22Rv1 (cell line): ENCODE measurements around the gene ZNF695.

Source experiments
- H3K27ac ChIP-seq: fragments of 450-650 bp; 2 replicates; pipeline ENCODE4 v1.5.1; 2017
- ZFX ChIP-seq: fragments of 450-650 bp; IDR thresholded peaks from 2 replicates; pipeline ENCODE4 v1.6.1; 2017; ENCODE audit warnings: antibody characterized with exemption, borderline replicate concordance
- TF ChIP-seq, protein P1 (sequence below): fragments of 450-650 bp; IDR thresholded peaks from 2 replicates; pipeline ENCODE4 v1.5.1; 2017; ENCODE audit warnings: mild to moderate bottlenecking

Gene ZNF695

DNA sequence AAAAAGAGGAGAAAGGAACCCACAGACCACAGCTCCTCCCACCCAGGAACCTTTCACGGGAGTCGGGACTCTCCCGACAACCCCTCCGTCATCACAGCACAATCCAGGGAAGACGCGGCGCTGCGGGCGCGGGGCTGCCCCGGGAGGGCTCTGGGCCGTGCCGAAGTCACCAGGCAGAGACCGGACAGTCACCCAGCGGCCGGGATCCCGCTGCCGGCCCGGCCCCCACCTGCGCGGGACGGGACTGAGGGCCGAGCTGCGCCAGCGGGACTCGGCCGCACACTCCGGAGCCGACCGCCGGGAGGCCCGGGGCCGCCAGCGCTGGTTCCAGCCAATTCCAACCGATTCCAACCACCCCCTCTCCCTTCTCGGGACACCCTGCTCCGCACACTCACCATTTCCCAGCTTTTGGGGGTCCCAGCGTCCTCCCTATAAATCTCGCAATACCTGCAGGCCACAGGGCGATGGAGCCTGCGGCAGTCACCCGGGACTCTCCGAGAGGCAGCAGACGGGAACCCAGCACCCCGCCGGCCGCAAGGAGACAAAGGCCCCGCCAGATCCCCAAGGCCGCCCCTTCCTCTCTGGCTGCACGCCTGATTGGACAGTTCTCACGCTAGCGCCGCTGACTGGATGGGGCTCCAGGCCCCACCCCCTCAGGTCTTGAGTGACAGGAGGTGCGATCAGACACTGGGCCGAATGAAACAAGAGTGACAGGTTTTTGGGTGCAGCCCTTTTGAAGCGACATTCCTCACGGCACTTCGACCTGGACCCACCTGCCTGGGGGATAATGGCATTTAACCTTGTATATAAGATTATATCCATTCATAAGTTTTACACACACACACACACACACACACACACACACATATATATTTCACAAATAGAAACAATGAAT lies at the start of gene ZNF695:
ZNF695 (minus strand) TSS at position 547 of the 895 bp plus-strand sequence; CDS start at position 398, 149 bp downstream.
- TF ChIP-seq ZFX: no peak
- TF ChIP-seq, protein P1, sequence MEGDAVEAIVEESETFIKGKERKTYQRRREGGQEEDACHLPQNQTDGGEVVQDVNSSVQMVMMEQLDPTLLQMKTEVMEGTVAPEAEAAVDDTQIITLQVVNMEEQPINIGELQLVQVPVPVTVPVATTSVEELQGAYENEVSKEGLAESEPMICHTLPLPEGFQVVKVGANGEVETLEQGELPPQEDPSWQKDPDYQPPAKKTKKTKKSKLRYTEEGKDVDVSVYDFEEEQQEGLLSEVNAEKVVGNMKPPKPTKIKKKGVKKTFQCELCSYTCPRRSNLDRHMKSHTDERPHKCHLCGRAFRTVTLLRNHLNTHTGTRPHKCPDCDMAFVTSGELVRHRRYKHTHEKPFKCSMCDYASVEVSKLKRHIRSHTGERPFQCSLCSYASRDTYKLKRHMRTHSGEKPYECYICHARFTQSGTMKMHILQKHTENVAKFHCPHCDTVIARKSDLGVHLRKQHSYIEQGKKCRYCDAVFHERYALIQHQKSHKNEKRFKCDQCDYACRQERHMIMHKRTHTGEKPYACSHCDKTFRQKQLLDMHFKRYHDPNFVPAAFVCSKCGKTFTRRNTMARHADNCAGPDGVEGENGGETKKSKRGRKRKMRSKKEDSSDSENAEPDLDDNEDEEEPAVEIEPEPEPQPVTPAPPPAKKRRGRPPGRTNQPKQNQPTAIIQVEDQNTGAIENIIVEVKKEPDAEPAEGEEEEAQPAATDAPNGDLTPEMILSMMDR: no peak; the same call in 1 of the 2 replicates
- peak within 1 kb of the TSS; percentile 67 for H3K27ac ChIP-seq

DNA sequence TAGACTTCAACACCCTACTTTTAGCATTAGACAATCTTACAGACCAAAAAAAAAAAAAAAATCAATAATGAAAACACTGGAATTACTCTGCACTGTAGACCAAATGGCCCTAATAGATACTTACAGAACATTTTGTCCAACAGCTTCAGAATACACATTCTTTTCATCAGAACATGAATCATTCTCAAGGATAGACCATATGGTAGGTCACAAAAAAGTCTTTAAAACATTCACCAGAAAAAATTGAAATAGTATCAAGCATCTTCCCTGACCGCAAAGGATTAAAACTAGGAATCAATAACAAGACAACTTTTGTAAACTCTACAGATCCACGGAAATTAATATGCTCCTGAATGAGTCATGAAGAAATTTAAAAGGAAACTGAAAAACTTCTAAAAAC lies 48.2 kb upstream of the ZNF695 start:
- H3K27ac ChIP-seq: no peak overlapping the region
- TF ChIP-seq, protein P1: no peak
- TF ChIP-seq ZFX: no peak

- TF ChIP-seq, protein P1: no peak
- no peak for TF ChIP-seq ZFX
- no peak overlapping the region for H3K27ac ChIP-seq
Observed at GRCh38 chr1:247054992-247055415, 47.1 kb upstream of the ZNF695 start.

GRCh38 chr1:247047702-247048101 lies 39.8 kb upstream of the ZNF695 start:
- TF ChIP-seq, protein P1: no peak
- TF ChIP-seq ZFX: no peak

GRCh38 chr1:247047260-247047659 lies 39.4 kb upstream of the ZNF695 start:
- H3K27ac ChIP-seq: no peak overlapping the region
- no peak for TF ChIP-seq ZFX
- TF ChIP-seq, protein P1: no peak

More at GRCh38 chr1:247047702-247048101, 39.8 kb upstream of the ZNF695 start:
- H3K27ac ChIP-seq: no peak overlapping the region

- H3K27ac ChIP-seq: no peak overlapping the region
- TF ChIP-seq, protein P1: no peak
- TF ChIP-seq ZFX: no peak
Observed at GRCh38 chr1:247043406-247043805, 35.5 kb upstream of the ZNF695 start.
